ENCODE results near the gene HMCN2. TPM values are rescaled to one million over a fixed set of nuclear protein-coding genes. Genes with fewer than 3 reads are reported as not detected.

The HMCN2 gene
- total RNA-seq, 1 donor from 2014 or later, result 9.3 TPM

DNA sequence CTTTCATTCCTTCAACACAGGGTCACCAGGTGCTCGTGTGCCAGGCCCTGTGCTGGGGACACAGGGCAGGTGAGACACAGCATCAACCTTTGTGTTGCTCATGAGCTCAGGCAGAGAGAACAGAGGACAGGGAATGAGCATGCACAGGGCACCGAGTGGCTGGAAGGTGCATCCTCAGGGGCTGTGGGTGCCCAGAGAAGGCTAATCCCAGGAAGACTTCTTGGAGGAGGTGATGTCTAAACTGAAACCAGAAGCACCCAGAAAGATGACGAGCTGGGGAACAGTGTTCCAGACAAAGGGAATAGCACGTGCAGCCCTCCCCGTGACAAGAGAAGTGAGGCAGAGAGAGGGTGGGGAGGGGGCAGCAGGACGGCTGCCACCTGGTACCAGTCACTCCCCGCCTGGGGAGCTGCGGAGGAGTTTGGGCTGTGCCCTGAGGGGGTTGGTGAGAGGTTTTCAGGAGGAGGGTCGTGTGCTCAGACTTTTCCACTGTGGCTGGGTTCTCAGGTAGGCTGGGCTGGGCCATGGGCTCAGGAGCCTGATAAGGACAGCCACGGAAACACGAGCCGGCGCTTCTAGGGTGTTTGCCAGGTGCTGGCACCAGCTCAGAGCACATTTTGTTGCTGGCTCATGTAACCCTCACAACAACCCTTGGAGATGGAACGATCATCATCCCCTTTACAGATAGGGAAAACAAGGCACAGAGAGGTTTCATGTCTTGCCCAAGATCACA is 46.0 kb downstream of the HMCN2 start:
- peaks cover 8% of the 10 kb centered on the region for H3K27me3 Mint-ChIP-seq (ENCODE audit: unreplicated experiment)
- H3K9me3 Mint-ChIP-seq (ENCODE audit: unreplicated experiment), result peaks cover 7% of the 10 kb centered on the region
- no peaks in the 10 kb centered on the region for H3K36me3 Mint-ChIP-seq (ENCODE audit: unreplicated experiment)
- no peak for DNase-seq
- H3K27ac Mint-ChIP-seq (ENCODE audit: unreplicated experiment), result no peak overlapping the region
- H3K4me3 Mint-ChIP-seq (ENCODE audit: unreplicated experiment), result no peak overlapping the region
- H3K4me1 Mint-ChIP-seq (ENCODE audit: low read depth, unreplicated experiment), result peaks cover 6% of the 10 kb centered on the region
- TF ChIP-seq, protein P1, sequence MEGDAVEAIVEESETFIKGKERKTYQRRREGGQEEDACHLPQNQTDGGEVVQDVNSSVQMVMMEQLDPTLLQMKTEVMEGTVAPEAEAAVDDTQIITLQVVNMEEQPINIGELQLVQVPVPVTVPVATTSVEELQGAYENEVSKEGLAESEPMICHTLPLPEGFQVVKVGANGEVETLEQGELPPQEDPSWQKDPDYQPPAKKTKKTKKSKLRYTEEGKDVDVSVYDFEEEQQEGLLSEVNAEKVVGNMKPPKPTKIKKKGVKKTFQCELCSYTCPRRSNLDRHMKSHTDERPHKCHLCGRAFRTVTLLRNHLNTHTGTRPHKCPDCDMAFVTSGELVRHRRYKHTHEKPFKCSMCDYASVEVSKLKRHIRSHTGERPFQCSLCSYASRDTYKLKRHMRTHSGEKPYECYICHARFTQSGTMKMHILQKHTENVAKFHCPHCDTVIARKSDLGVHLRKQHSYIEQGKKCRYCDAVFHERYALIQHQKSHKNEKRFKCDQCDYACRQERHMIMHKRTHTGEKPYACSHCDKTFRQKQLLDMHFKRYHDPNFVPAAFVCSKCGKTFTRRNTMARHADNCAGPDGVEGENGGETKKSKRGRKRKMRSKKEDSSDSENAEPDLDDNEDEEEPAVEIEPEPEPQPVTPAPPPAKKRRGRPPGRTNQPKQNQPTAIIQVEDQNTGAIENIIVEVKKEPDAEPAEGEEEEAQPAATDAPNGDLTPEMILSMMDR (IDR thresholded peaks at IDR 0.05; ENCODE audit: partially characterized antibody, unreplicated experiment), result no peak

GRCh38 chr9:130313103-130313858 is 47.7 kb downstream of the HMCN2 start:
- Mint-ChIP-seq H3K27ac (ENCODE audit: unreplicated experiment) (no peak overlapping the region), H3K27me3 (ENCODE audit: unreplicated experiment) (peaks cover 5% of the 10 kb centered on the region), H3K4me1 (ENCODE audit: low read depth, unreplicated experiment) (peaks cover 17% of the 10 kb centered on the region), H3K9me3 (ENCODE audit: unreplicated experiment) (peaks cover 5% of the 10 kb centered on the region), H3K4me3 (ENCODE audit: unreplicated experiment) (no peak overlapping the region), H3K36me3 (ENCODE audit: unreplicated experiment) (no peaks in the 10 kb centered on the region)
- no peak for DNase-seq
- TF ChIP-seq, protein P1 (IDR thresholded peaks at IDR 0.05; ENCODE audit: partially characterized antibody, unreplicated experiment), result no peak

DNA sequence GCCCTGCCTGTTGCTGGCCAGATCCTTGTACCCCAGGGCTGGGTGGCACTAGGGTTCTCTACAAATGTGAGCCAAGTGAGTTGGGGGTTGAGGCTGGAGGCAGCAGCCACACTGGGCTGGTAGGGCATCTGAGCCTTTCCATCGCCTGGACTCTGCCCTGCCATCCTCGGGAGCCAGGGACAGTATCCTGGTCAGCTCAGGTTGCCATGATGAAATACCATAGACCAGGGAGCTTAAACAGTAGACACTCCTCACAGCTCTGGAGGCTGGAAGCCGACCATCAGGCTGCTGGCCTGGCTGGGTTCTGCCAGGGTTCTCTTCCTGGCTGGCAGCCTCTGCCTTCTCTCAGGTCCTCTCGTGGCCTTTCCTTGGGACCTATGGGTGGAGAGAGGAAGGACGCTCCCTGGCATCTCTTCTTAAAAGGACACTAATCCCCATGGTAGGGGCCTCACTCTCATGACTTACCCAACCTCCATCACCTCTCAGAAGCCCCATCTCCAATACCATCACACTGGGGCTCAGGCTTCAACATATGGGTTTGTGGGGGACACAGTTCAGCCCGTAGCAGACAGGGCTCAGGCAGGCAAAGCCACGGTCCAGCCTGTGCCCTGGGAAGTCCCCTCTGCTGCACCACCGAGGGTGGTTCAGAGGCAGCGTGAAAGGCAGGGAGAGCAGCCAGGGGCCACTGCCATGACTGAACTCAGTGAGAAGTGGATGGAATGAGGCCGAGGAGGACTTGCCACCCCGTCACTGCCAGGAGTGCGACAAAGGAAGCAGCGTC is 50.1 kb downstream of the HMCN2 start:
- H3K27me3 Mint-ChIP-seq (ENCODE audit: unreplicated experiment), result peaks cover 9% of the 10 kb centered on the region

DNA sequence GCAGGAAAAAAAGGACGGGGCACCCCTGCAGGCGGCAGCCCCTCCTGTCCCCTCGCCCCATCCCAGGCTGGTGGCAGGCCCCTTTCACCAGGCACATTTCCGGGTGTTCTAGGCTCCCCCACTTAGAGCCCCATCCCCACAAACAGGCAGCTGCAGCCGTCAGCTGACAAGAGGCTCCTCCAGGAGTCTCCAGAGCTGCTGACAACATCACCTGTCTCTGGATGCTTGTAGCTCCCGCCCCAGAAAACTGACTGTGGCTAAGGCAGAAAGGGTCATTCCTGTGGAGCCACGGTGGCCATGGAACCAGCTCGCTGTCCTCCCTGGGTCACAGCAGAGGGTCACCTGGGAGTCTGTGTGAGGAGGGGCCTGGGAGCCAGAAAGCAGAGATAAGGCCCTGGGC is 50.9 kb downstream of the HMCN2 start:
- Mint-ChIP-seq H3K4me1 (ENCODE audit: low read depth, unreplicated experiment) (peaks cover 24% of the 10 kb centered on the region), H3K36me3 (ENCODE audit: unreplicated experiment) (no peaks in the 10 kb centered on the region), H3K4me3 (ENCODE audit: unreplicated experiment) (no peak overlapping the region), H3K27ac (ENCODE audit: unreplicated experiment) (no peak overlapping the region), H3K27me3 (ENCODE audit: unreplicated experiment) (peaks cover 9% of the 10 kb centered on the region), H3K9me3 (ENCODE audit: unreplicated experiment) (peaks cover 5% of the 10 kb centered on the region)
- DNase-seq, result no peak
- TF ChIP-seq, protein P1 (IDR thresholded peaks at IDR 0.05; ENCODE audit: partially characterized antibody, unreplicated experiment), result no peak

More for the DNA sequence above, 50.1 kb downstream of the HMCN2 start:
- Mint-ChIP-seq H3K4me3 (ENCODE audit: unreplicated experiment) (no peak overlapping the region), H3K27ac (ENCODE audit: unreplicated experiment) (no peak overlapping the region), H3K36me3 (ENCODE audit: unreplicated experiment) (no peaks in the 10 kb centered on the region), H3K9me3 (ENCODE audit: unreplicated experiment) (peaks cover 5% of the 10 kb centered on the region), H3K4me1 (ENCODE audit: low read depth, unreplicated experiment) (peaks cover 17% of the 10 kb centered on the region)
- TF ChIP-seq, protein P1 (IDR thresholded peaks at IDR 0.05; ENCODE audit: partially characterized antibody, unreplicated experiment), result no peak
- no peak for DNase-seq

Measured in glutamatergic neuron (in vitro differentiated cells).